Measurements from ENCODE around the gene GUCY1A1.
"Not testable (repeated sequence)": the region's sequence is repeated elsewhere in the genome, so short reads cannot be mapped to it uniquely, and the experiment has no call there.

Gene GUCY1A1

DNA sequence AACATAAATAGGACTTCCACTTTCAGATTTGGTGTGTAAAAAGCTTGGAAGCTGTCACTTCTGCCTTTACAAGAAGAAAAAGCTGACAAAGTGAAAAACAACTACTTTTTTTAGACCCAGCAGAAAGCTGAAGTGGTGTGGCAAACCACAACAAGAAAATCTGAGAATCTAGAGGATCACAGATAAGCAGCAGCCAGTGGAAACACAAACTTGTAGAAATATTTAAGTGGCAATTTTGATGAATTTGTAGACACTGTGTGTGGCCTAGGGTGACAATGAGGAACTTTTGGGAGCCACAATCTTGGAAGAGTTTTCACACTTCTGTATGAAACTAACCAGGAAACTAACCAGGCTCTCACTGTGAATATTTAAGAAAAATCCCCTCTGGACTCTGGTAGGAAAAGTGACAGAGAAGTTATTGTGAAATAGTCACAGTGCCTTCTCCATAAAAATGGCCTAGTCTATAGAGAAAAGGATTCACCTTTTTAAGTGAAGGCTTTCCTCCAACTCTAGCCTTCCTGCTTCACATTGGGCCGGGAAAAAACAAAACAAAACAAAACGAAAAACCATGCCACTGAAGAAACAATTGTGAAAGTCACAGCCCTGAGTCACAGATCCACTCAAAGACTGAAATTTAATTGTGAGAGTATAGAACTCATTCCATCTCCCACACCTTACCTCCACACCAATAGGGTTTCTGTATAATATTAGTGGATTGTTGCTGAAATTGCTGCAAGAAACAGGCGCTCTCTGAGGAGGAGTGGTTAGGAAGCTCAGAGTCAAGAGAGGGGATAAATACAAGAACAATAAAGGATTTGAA lies 26.7 kb upstream of the GUCY1A1 start:
- H3K9ac ChIP-seq (ENCODE audit: low read depth, low read length), result no peak overlapping the region
- H3K4me1 ChIP-seq (ENCODE audit: control insufficient read depth, insufficient read depth, low read length), result no peaks in the 10 kb centered on the region
- H3K27me3 ChIP-seq (ENCODE audit: control insufficient read depth, insufficient read depth, low read length), result no peaks in the 10 kb centered on the region
- H3K4me3 ChIP-seq (ENCODE audit: low read length), result no peak overlapping the region
- no peaks in the 10 kb centered on the region for H3K9me3 ChIP-seq (replicated peaks; ENCODE audit: low read length)
- H3K4me2 ChIP-seq (ENCODE audit: low read length), result no peak overlapping the region
- no peaks in the 10 kb centered on the region for H3K36me3 ChIP-seq (ENCODE audit: insufficient read depth, low read length)

DNA sequence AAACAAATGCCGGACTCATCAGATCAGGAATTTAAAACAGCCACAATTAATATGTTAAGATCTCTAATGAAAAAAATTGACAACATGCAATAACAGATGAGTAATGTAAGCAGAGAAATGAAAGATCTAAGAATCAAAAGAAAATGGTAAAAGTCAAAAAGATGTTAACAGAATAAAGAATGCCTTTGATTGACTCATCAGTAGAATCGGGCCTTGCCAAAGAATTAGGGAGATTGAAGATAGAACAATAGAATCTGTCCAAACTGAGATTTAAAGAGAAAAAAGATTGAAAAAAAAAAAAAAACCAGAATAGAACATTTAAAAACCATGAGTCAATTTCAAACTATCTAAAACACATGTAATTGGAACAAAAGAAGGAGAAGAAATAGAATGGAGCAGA lies 25.9 kb upstream of the GUCY1A1 start:
- H3K4me1 ChIP-seq (ENCODE audit: control insufficient read depth, insufficient read depth, low read length), result no peaks in the 10 kb centered on the region
- H3K4me3 ChIP-seq (ENCODE audit: low read length), result no peak overlapping the region
- no peaks in the 10 kb centered on the region for H3K36me3 ChIP-seq (ENCODE audit: insufficient read depth, low read length)
- H3K27me3 ChIP-seq (ENCODE audit: control insufficient read depth, insufficient read depth, low read length), result no peaks in the 10 kb centered on the region
- no peaks in the 10 kb centered on the region for H3K9me3 ChIP-seq (replicated peaks; ENCODE audit: low read length)
- no peak overlapping the region for H3K4me2 ChIP-seq (ENCODE audit: low read length)
- H3K9ac ChIP-seq (ENCODE audit: low read depth, low read length), result no peak overlapping the region

DNA sequence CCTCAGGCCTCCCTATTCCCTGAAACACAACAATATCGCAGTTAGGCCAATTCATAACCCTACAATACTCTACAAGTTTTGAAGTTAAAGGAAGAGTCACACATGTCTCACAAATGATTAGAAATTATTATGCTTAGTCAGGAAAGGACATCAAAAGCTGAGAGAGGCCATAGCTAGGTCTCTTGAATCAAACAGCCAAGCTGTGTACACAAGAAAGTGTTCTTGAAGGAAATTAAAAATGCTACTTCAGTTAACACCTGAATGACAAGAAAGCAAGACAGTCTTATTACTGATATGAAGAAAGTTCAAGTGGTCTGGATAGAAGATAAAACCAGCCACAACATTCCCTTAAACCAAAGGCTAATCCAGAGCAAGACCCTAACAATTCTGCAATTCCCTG lies 23.6 kb upstream of the GUCY1A1 start:
- no peaks in the 10 kb centered on the region for H3K4me1 ChIP-seq (ENCODE audit: control insufficient read depth, insufficient read depth, low read length)
- no peaks in the 10 kb centered on the region for H3K27me3 ChIP-seq (ENCODE audit: control insufficient read depth, insufficient read depth, low read length)
- no peaks in the 10 kb centered on the region for H3K9me3 ChIP-seq (replicated peaks; ENCODE audit: low read length)
- no peak overlapping the region for H3K4me3 ChIP-seq (ENCODE audit: low read length)
- H3K4me2 ChIP-seq (ENCODE audit: low read length), result no peak overlapping the region
- no peaks in the 10 kb centered on the region for H3K36me3 ChIP-seq (ENCODE audit: insufficient read depth, low read length)
- H3K9ac ChIP-seq (ENCODE audit: low read depth, low read length), result no peak overlapping the region

- Histone ChIP-seq H3K4me1 (ENCODE audit: control insufficient read depth, insufficient read depth, low read length) (no peaks in the 10 kb centered on the region), H3K9ac (ENCODE audit: low read depth, low read length) (no peak overlapping the region), H3K27me3 (ENCODE audit: control insufficient read depth, insufficient read depth, low read length) (no peaks in the 10 kb centered on the region), H3K4me2 (ENCODE audit: low read length) (no peak overlapping the region), H3K9me3 (replicated peaks; ENCODE audit: low read length) (no peaks in the 10 kb centered on the region), H3K4me3 (ENCODE audit: low read length) (no peak overlapping the region), H3K36me3 (ENCODE audit: insufficient read depth, low read length) (no peaks in the 10 kb centered on the region)
Measured at GRCh38 chr4:155646001-155646400, 20.6 kb upstream of the GUCY1A1 start.

DNA sequence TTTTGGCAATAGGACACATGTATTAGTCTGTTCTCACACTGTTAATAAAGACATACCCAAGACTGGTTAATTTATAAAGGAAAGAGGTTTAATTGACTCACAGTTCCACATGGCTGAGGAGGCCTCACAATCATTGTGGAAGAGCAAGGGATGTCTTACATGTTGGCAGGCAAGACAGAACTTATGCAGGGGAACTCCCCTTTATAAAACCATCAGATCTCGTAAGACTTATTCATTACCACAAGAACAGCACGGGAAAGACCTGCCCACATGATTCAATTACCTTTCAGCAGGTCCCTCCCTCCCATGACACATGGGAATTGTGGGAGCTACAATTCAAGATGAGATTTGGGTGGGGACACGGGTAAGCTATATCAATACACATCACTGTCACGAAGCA lies 15.9 kb upstream of the GUCY1A1 start:
- H3K9me3 ChIP-seq (replicated peaks; ENCODE audit: low read length); H3K27me3 ChIP-seq (ENCODE audit: control insufficient read depth, insufficient read depth, low read length); H3K4me2 ChIP-seq (ENCODE audit: low read length); H3K4me1 ChIP-seq (ENCODE audit: control insufficient read depth, insufficient read depth, low read length); H3K9ac ChIP-seq (ENCODE audit: low read depth, low read length); H3K4me3 ChIP-seq (ENCODE audit: low read length); H3K36me3 ChIP-seq (ENCODE audit: insufficient read depth, low read length): not testable (repeated sequence)

DNA sequence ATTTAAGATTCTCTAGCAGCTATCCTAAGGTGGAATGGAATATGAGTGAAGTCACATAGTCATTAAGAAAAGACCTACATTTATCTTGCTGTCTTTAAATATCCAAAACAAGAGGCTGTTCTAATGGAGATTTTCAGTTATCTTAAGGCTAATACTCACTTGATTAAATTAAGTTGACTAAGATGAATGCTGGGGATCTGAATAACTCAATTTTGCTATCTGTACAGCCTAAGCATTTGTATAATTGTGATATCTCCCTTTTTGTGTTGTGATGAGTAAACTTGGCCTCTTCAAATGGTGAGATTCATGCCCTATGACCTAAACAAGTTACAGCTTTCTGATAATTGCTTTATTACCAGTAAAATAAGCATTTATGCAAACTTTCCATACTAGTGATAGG lies 13.6 kb upstream of the GUCY1A1 start:
- Histone ChIP-seq H3K4me1 (ENCODE audit: control insufficient read depth, insufficient read depth, low read length) (no peaks in the 10 kb centered on the region), H3K4me3 (ENCODE audit: low read length) (no peak overlapping the region), H3K4me2 (ENCODE audit: low read length) (no peak overlapping the region), H3K36me3 (ENCODE audit: insufficient read depth, low read length) (no peaks in the 10 kb centered on the region), H3K9me3 (replicated peaks; ENCODE audit: low read length) (no peaks in the 10 kb centered on the region), H3K9ac (ENCODE audit: low read depth, low read length) (no peak overlapping the region), H3K27me3 (ENCODE audit: control insufficient read depth, insufficient read depth, low read length) (no peaks in the 10 kb centered on the region)

GRCh38 chr4:155656025-155656424 lies 10.6 kb upstream of the GUCY1A1 start:
- H3K9ac ChIP-seq (ENCODE audit: low read depth, low read length), result no peak overlapping the region
- H3K9me3 ChIP-seq (replicated peaks; ENCODE audit: low read length), result no peaks in the 10 kb centered on the region
- H3K4me3 ChIP-seq (ENCODE audit: low read length), result no peak overlapping the region
- H3K4me2 ChIP-seq (ENCODE audit: low read length), result no peak overlapping the region
- no peaks in the 10 kb centered on the region for H3K27me3 ChIP-seq (ENCODE audit: control insufficient read depth, insufficient read depth, low read length)
- no peaks in the 10 kb centered on the region for H3K36me3 ChIP-seq (ENCODE audit: insufficient read depth, low read length)
- no peaks in the 10 kb centered on the region for H3K4me1 ChIP-seq (ENCODE audit: control insufficient read depth, insufficient read depth, low read length)

GRCh38 chr4:155657169-155657568 lies 9.5 kb upstream of the GUCY1A1 start:
- no peaks in the 10 kb centered on the region for H3K4me1 ChIP-seq (ENCODE audit: control insufficient read depth, insufficient read depth, low read length)
- no peaks in the 10 kb centered on the region for H3K36me3 ChIP-seq (ENCODE audit: insufficient read depth, low read length)
- no peak overlapping the region for H3K4me2 ChIP-seq (ENCODE audit: low read length)
- H3K4me3 ChIP-seq (ENCODE audit: low read length), result no peak overlapping the region
- H3K9me3 ChIP-seq (replicated peaks; ENCODE audit: low read length), result no peaks in the 10 kb centered on the region
- H3K27me3 ChIP-seq (ENCODE audit: control insufficient read depth, insufficient read depth, low read length), result no peaks in the 10 kb centered on the region
- no peak overlapping the region for H3K9ac ChIP-seq (ENCODE audit: low read depth, low read length)

DNA sequence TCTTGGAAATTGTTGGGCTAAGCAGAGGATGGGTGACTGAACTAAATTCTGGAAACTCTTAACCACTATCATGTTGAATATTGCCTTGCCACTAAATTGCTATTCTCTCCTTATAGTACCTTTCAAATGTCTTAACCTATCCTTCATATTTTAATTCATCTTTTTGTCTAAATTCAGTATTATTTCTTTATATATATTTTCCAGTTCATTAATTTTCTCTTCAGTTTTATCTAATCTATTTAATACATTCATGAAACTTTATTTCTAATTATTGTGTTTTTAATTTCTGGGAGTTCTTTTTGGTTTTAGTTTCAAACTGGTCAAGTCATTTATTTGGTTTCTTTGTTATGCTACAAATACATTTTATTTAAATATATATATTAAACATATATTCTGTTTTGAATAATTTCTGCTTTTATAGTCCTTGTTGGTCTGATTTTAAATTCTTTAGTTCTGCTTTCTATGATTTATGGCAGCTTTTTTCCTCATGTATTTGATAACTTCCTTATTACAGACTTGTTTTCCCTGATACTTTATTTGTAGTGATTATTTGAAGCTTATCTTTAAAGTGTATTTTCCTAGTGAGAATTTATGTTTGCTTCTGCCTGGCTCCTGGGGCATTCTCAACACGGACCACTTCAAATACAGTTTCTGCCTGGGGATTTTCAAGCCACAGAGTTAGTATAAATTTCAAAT lies 8.5 kb upstream of the GUCY1A1 start:
- Histone ChIP-seq H3K27me3 (ENCODE audit: control insufficient read depth, insufficient read depth, low read length) (no peaks in the 10 kb centered on the region), H3K4me3 (ENCODE audit: low read length) (no peak overlapping the region), H3K4me1 (ENCODE audit: control insufficient read depth, insufficient read depth, low read length) (no peaks in the 10 kb centered on the region), H3K9ac (ENCODE audit: low read depth, low read length) (no peak overlapping the region), H3K9me3 (replicated peaks; ENCODE audit: low read length) (no peaks in the 10 kb centered on the region), H3K4me2 (ENCODE audit: low read length) (no peak overlapping the region), H3K36me3 (ENCODE audit: insufficient read depth, low read length) (no peaks in the 10 kb centered on the region)

DNA sequence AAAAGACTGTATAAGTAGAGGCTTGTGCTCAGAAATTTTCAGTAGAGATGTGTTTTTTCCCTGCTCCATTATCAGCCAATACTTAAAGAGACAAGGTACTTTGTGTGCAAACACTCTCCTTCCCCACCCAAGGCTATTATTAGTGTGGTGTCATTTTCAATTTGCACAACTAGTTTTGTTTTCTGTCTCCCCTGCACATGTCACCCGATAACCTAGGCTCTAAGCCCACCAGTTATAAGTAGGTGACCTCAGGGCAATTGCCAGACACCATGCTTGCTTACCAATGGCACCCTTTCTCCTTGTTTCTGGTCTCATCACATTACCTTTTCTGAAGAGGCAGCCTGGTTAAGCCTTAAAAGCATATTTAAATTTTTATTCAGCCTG lies 8.0 kb upstream of the GUCY1A1 start:
- Histone ChIP-seq H3K27me3 (ENCODE audit: control insufficient read depth, insufficient read depth, low read length) (peaks cover under 1% of the 10 kb centered on the region), H3K4me2 (ENCODE audit: low read length) (no peak overlapping the region), H3K9me3 (replicated peaks; ENCODE audit: low read length) (no peaks in the 10 kb centered on the region), H3K4me1 (ENCODE audit: control insufficient read depth, insufficient read depth, low read length) (no peaks in the 10 kb centered on the region), H3K4me3 (ENCODE audit: low read length) (no peak overlapping the region), H3K9ac (ENCODE audit: low read depth, low read length) (no peak overlapping the region), H3K36me3 (ENCODE audit: insufficient read depth, low read length) (no peaks in the 10 kb centered on the region)

DNA sequence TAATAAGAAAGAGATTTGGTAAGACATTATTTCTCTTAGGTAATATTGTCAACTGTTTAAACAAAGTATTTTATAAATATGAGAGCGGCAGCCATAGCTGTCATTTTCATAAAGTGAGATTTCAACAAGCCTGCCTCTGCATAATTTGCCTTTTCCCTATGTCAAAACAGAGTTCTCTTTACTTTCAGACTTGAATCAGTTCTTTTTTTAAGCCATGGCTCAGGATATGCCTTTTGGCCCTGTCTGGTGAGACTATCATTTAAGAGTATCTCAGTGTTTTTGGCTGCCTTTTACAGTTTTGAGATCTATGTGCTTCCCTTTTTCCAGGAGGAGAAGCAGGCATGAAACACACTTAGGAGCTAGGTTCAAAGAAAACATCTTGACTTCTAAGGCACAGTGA lies 7.5 kb upstream of the GUCY1A1 start:
- Histone ChIP-seq H3K4me3 (ENCODE audit: low read length) (no peak overlapping the region), H3K9ac (ENCODE audit: low read depth, low read length) (no peak overlapping the region), H3K27me3 (ENCODE audit: control insufficient read depth, insufficient read depth, low read length) (peaks cover 6% of the 10 kb centered on the region), H3K4me1 (ENCODE audit: control insufficient read depth, insufficient read depth, low read length) (no peaks in the 10 kb centered on the region), H3K4me2 (ENCODE audit: low read length) (no peak overlapping the region), H3K36me3 (ENCODE audit: insufficient read depth, low read length) (no peaks in the 10 kb centered on the region), H3K9me3 (replicated peaks; ENCODE audit: low read length) (no peaks in the 10 kb centered on the region)

GRCh38 chr4:155660436-155660835 lies 6.2 kb upstream of the GUCY1A1 start:
- no peak overlapping the region for H3K4me3 ChIP-seq (ENCODE audit: low read length)
- no peak overlapping the region for H3K4me2 ChIP-seq (ENCODE audit: low read length)
- no peak overlapping the region for H3K9ac ChIP-seq (ENCODE audit: low read depth, low read length)
- H3K4me1 ChIP-seq (ENCODE audit: control insufficient read depth, insufficient read depth, low read length), result no peaks in the 10 kb centered on the region
- peaks cover 18% of the 10 kb centered on the region for H3K27me3 ChIP-seq (ENCODE audit: control insufficient read depth, insufficient read depth, low read length)
- H3K9me3 ChIP-seq (replicated peaks; ENCODE audit: low read length), result no peaks in the 10 kb centered on the region
- H3K36me3 ChIP-seq (ENCODE audit: insufficient read depth, low read length), result no peaks in the 10 kb centered on the region
